Femur (tissue), 1 donor: Measurements from ENCODE around the gene POC1B.

Experiments used
- DNase-seq: peaks from one replicate; pipeline ENCODE4 v3.0.0-alpha.2; 2017

The POC1B gene

GRCh38 chr12:89414851-89415250 is 111.0 kb downstream of the POC1B start:
- DNase-seq: no peak

GRCh38 chr12:89414322-89414721 is 111.5 kb downstream of the POC1B start:
- DNase-seq: no peak

GRCh38 chr12:89413234-89413633 is 112.6 kb downstream of the POC1B start:
- DNase-seq: no peak

- no peak for DNase-seq
Observed at GRCh38 chr12:89412665-89413064, 113.2 kb downstream of the POC1B start.

DNA sequence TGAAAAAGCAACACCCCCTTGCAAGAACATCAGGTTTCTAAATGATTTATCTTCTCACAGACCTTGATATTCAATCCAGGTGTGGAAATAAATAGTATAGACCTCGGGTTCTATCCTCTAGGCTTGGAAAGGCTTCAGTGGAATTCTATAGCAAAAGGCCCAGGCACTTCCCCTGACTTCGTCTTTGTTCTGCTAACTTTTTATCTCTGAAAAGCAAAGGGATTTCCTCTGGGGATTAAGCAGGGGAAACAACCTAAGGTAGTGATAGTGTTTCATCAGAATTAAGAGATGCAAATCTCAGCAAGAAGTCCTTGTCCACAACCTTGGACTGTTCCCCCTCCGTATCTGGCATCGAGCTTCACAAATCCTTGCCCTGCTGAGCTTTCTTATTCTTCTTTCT is 114.0 kb downstream of the POC1B start:
- DNase-seq: no peak

DNA sequence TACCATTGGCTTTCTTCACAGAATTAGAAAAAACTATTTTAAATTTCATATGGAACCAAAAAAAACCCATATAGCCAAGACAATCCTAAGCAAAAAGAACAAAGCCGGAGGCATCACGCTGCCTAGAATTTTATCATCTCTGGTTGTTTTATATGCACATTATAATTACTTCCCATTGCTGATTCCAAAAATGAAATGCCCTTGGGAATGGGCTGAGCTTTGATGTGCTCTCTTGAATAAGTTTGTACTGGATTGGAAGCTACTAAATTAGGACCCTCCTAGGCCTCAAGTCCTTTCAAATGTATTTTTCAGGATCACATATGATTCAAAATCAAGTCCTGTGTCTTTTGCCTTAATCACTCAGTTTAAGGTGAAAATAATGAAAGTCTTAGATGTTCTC is 114.6 kb downstream of the POC1B start:
- DNase-seq: no peak

GRCh38 chr12:89405626-89406345 is 120.1 kb downstream of the POC1B start:
- DNase-seq: no peak

GRCh38 chr12:89401433-89402058 is 124.3 kb downstream of the POC1B start:
- DNase-seq: no peak

DNA sequence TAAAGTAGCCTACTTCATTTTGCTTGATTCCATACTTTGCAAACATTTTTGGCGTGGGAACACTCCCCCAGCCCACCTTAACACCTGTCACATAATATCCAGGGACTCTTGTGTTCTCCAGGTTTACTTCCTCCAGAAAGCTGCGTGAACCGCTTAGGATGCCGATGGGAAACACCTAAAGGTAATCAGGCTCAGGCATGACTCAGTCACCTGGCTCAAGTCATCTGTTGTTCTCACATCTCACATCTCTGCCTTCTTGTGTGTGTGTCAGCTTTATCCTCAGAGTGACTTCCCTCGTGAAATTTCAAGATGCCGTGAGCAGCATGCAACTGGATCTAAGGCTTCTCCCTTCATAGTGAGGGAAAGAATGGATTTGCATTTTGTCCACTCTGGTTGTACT is 125.4 kb downstream of the POC1B start:
- no peak for DNase-seq

DNA sequence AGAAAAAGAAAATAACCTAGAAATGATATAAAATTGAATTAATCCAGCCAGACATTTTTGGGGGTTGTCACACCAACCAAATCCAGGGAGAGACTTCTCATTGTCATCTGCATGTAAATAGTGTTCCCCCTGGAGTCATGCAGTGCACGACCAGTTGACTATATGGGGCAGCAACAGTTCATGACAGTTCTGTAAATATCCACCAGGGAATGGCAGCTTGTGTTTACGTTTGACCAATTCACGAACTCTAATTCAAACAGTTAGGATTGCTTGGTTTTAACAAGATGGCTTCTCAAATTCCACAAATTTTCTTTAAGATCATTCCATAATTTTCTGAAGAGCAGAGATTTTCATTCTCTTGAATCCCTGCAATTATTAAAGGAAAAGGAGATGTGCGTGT is 130.1 kb downstream of the POC1B start:
- DNase-seq: no peak

DNA sequence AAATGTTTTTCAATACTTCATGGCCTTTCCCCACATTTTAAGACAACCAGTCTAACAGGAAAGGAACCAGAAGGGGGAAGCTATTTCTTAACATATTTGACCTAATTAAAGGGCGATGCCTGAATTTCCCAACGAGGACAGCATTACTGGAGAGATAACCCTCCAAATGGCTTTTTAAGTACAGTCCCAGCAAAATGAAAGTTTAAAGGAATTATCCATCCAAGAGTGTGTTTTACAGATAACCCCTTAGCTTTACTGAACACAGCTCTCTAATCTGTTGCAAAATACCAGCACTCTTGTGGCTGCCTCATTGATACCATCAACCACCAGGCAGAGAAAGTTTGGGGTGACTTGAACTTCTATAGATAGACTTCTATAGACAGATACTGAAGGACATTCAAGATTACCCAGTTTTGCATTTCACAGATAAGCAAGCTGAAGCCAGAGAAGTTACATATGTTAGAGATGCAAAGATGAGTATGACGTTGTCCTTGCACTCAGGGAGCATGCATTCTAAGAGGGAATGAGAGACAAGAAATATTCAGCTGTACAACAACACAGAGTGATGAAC is 132.2 kb downstream of the POC1B start:
- DNase-seq: no peak

DNA sequence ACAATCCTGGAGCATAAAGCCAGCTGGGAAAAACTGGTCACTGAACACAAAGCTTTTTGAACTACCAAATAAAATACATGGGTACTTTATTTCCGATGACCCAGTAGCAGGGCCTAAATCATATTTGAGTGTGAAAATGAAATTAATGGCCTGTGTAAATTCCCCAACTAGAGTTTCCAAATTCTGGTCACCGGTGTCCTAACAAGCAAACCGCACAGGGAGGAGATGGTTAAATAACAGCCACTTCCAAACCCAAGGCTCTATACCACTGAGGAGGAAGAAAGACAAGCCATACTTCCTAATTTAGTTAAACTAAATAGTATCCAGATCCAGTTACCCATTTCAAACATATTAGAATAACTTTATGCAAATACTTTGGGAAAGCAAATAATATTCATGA is 133.5 kb downstream of the POC1B start:
- DNase-seq: no peak

GRCh38 chr12:89391726-89392336 is 134.0 kb downstream of the POC1B start:
- no peak for DNase-seq

- no peak for DNase-seq
Observed at GRCh38 chr12:89390802-89391673, 134.8 kb downstream of the POC1B start.

GRCh38 chr12:89389755-89390661 is 135.8 kb downstream of the POC1B start:
- DNase-seq: no peak

DNA sequence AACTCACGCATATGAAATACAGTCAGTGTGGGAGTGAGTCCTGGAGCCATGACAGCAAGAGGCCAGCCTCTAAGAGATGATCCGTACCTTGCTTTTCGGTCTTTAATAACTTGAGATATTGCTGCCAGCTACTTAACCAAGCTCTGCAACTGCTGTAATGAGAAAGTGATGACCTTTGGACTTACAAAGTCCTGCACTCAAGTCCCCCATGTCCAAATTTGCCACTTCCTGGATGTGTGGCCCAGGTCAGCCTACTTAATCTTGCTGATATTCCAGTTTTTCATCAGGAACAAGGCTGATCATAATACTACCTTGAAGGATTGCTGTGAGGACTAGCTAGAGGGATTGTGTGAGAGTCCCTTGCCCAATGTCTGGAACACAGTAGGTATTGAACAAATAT is 139.7 kb downstream of the POC1B start:
- DNase-seq: no peak

DNA sequence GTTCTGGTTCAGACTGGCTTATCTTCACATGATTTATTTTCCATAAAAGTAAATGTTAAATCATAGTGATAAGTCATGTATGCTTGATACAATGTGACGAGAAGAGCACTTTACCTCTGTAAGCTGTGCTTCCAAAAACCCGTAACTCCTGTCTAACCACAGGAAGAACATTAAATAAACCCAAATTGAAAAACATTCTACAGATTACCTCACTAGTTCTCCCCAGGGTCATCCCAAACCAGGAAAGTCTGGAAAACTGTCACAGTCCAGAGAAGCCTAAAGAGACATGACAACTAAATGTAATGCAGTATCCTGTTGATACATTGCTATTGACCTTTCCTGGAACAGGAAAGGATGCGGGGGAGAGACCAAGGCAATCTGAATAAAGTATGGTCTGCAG is 141.0 kb downstream of the POC1B start:
- DNase-seq: no peak

DNA sequence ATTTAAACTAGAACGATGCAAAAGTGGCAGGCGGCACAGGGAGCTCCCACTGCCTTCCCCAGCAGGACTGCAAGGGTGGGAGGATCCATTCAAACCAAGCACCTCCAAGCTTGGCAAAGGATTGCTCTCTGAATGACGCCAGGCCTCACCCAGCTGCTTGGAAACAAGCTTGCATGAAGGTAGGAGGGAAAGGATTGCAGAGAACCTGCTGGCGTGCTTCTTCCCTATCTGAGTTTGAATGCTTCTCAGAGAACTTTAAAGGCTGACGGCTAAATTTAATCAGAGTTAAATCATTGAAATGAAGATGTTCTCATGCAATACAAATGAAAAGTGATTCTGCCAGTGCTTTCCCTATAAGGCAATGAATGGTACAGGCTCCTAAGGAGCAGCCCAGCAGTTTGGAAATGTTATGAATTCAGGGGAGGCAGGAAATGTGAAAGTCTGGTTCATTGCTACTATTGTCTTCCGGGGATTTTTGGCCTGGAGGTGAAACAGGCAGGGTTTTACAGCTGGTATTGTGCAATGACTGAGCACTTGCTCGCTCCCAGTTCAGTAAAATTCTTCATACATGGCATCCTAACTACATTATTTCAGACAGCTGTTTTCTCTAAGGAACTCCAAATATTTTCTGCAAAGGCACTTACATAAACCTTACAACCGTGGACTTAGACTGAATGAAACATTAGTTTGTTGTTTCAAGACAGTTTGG is 141.6 kb downstream of the POC1B start:
- peak; percentile 47 for DNase-seq

DNA sequence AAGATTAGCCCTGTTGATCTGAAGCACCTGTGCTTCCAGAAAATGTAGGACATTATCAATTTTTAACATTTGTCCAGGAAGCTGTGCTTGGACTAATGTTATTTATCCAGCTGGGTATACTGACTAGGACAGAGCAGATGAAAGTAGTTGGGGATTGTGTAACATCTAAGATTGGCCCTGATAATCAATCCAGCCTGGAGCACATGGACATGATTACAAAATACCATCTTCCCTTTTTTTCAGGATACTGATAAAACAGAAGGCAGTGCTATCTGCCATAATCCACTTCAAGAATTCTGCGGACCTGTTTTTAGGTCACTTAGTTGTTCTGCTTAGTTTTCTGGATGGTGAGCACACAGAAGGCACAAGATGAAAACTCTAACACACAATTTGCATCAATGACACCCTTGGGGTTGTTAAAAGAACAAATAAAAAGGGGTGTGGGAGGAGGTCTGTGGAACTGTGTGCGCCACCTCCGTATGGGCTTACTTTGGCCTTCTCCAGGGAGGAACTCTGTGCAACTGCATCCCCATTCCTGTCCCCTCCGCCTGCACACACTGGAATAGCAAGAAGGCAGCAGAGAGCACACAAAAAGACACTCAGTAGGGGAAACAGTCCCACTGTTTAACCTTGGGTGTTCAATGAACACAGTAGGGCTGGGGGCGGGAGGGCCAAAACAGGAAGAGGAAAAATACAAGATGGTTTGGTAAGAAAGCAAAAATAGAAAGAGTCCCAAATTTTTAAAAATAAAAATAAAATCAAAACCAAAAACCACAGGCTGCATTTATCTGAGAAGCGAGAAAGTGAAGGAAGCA is 142.4 kb downstream of the POC1B start:
- DNase-seq: no peak

- DNase-seq: no peak
Observed at GRCh38 chr12:89382328-89382727, 143.5 kb downstream of the POC1B start.
